Vagina (tissue), 2 donors: ENCODE measurements around the gene KAZN.

Source experiments
- CTCF ChIP-seq, 3 experiments: fragments of 450-650 bp in 2 of 3; fragments of 200-600 bp in 1 of 3; sonication (generic) in 1 of 3; IDR thresholded peaks; one replicate each; pipeline ENCODE4 v1.5.1; 2017 to 2019; ENCODE audit warnings: antibody characterized with exemption in 3 of 3, mild to moderate bottlenecking in 2 of 3, moderate library complexity in 2 of 3
- POLR2A ChIP-seq, 2 donors: fragments of 450-650 bp; IDR thresholded peaks; one replicate each; pipeline ENCODE4 v1.6.1; 2017; ENCODE audit warnings: antibody characterized with exemption in 2 of 2, mild to moderate bottlenecking in 2 of 2, moderate library complexity in 2 of 2
- POLR2AphosphoS5 ChIP-seq, 2 donors: sonication (generic); formaldehyde crosslinking; IDR thresholded peaks; one replicate each; pipeline ENCODE4 v1.9.0; 2017; ENCODE audit warnings: antibody characterized with exemption in 2 of 2, mild to moderate bottlenecking in 2 of 2, low read depth in 1 of 2; ENCODE audit not compliant: insufficient read depth in 1 of 2

DNA sequence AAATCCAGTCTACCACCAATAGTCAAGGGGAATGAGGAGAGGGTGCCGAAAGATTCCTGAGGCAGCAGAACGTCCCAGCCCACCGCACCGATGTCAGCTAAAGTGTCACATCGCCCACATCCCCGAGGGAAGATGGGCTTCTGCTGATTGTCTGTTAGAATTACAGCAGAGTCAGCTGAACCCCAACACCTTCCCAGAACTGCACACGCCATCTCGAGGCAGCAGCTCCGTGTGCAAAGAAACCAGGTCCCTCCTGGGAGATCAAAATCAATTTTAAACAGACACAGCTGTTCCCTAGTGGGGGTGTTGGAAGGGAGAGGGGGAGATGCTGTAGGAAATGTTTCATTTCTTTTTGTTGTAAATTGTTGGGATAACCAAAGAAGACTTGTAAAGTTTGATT is 12.8 kb upstream of the KAZN start:
- TF ChIP-seq POLR2AphosphoS5 (IDR thresholded peaks at IDR 0.05; ENCODE audit: insufficient read depth in 1 of 2, low read depth in 1 of 2) (no peak), POLR2A (IDR thresholded peaks at IDR 0.05) (no peak), CTCF (IDR thresholded peaks at IDR 0.05) (no peak)
